OCI-LY7 (cell line): ENCODE data around the gene ITPKB.

ENCODE experiments used
- EZH2phosphoT487 ChIP-seq: fragments of 200-600 bp; sonication (generic); IDR thresholded peaks from 2 replicates; pipeline ENCODE4 v1.6.1; 2018; ENCODE audit warnings: low read depth, borderline replicate concordance, mild to moderate bottlenecking, mixed run types, antibody characterized with exemption, low read length, moderate library complexity, mixed read lengths
- TF ChIP-seq, protein P1 (sequence below): fragments of 200-600 bp; sonication (generic); conservative IDR thresholded peaks from 2 replicates; pipeline ENCODE4 v1.5.1; 2014; ENCODE audit warnings: mild to moderate bottlenecking, antibody characterized with exemption, low read length, moderate library complexity, mixed read lengths

DNA sequence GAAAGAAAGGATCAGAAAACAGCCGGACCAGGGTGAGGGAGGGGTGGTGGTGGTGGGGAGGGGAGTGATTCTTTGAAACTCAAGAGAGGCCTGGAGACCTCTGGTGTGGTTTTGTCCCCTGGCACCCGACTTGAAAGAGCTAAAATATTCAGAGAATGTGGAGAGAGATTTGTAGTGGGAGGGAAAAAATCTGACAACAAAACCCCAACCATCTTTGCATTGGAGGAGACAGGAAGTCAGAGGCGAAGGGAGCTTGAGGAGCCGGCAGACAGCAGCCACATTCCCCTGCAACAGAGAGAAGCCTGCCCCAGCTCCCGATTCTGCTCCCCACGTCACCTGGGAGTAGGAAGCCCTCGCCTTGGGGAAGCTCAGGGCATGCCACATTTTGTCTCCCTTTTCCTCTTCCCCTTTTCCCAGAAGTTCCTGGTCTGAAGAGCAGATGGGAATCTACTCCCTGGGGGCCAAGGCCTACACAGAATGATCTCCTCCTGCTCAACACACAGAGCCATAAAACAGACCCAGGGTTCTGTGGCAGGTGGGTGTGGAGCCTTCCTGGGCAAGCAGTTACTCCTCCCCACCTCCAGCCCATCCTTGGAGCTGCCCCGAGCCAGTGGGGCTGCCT, 84.9 kb downstream of the ITPKB start:
- TF ChIP-seq, protein P1, sequence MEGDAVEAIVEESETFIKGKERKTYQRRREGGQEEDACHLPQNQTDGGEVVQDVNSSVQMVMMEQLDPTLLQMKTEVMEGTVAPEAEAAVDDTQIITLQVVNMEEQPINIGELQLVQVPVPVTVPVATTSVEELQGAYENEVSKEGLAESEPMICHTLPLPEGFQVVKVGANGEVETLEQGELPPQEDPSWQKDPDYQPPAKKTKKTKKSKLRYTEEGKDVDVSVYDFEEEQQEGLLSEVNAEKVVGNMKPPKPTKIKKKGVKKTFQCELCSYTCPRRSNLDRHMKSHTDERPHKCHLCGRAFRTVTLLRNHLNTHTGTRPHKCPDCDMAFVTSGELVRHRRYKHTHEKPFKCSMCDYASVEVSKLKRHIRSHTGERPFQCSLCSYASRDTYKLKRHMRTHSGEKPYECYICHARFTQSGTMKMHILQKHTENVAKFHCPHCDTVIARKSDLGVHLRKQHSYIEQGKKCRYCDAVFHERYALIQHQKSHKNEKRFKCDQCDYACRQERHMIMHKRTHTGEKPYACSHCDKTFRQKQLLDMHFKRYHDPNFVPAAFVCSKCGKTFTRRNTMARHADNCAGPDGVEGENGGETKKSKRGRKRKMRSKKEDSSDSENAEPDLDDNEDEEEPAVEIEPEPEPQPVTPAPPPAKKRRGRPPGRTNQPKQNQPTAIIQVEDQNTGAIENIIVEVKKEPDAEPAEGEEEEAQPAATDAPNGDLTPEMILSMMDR: no peak
- TF ChIP-seq EZH2phosphoT487: no peak
